HEK293 (cell line): Measurements from ENCODE around the gene PARD3B.

ENCODE experiments used
- GLI4 ChIP-seq: fragments of 450-650 bp; formaldehyde crosslinking; IDR thresholded peaks from 2 replicates; pipeline ENCODE4 v1.5.1; 2016; ENCODE audit warnings: missing biosample characterization, missing genetic modification characterization
- HOXC10 ChIP-seq: sonication (generic); formaldehyde crosslinking; IDR thresholded peaks from 2 replicates; pipeline ENCODE4 v1.8.1; 2023; ENCODE audit warnings: mild to moderate bottlenecking, missing genetic modification reagents
- KLF10 ChIP-seq: fragments of 450-650 bp; IDR thresholded peaks from 2 replicates; pipeline ENCODE4 v1.5.1; 2018; ENCODE audit warnings: missing biosample characterization, mild to moderate bottlenecking, missing genetic modification characterization
- KLF7 ChIP-seq: fragments of 450-650 bp; formaldehyde crosslinking; IDR thresholded peaks from 2 replicates; pipeline ENCODE4 v1.5.1; 2016; ENCODE audit warnings: missing biosample characterization, missing genetic modification characterization, borderline replicate concordance
- MYNN ChIP-seq: fragments of 450-650 bp; formaldehyde crosslinking; IDR thresholded peaks from 2 replicates; pipeline ENCODE4 v1.5.1; 2016; ENCODE audit warnings: missing biosample characterization, missing genetic modification characterization, borderline replicate concordance
- SETDB1 ChIP-seq: IDR thresholded peaks from one replicate; pipeline ENCODE4 v1.6.1; 2017; ENCODE audit warnings: mild to moderate bottlenecking, low read length, moderate library complexity, mixed read lengths; ENCODE audit not compliant: insufficient read length
- TCF7L2 ChIP-seq: IDR thresholded peaks from 2 replicates; pipeline ENCODE4 v1.6.1; 2011; ENCODE audit warnings: low read depth, mild to moderate bottlenecking, inconsistent platforms, low read length, moderate library complexity, borderline replicate concordance
- YY1 ChIP-seq: fragments of 450-650 bp; formaldehyde crosslinking; IDR thresholded peaks from 2 replicates; pipeline ENCODE4 v1.5.1; 2018; ENCODE audit warnings: missing biosample characterization, missing genetic modification characterization
- ZBTB8A ChIP-seq: fragments of 450-650 bp; formaldehyde crosslinking; IDR thresholded peaks from 2 replicates; pipeline ENCODE4 v1.5.1; 2016; ENCODE audit warnings: missing biosample characterization, missing genetic modification characterization
- ZFP37 ChIP-seq: fragments of 450-650 bp; formaldehyde crosslinking; IDR thresholded peaks from 2 replicates; pipeline ENCODE4 v1.5.1; 2016; ENCODE audit warnings: missing biosample characterization, missing genetic modification characterization
- ZIC2 ChIP-seq: fragments of 450-650 bp; formaldehyde crosslinking; IDR thresholded peaks from 2 replicates; pipeline ENCODE4 v1.5.1; 2016; ENCODE audit warnings: missing biosample characterization, missing genetic modification characterization
- ZNF132 ChIP-seq: fragments of 450-650 bp; formaldehyde crosslinking; IDR thresholded peaks from 2 replicates; pipeline ENCODE4 v1.5.1; 2017; ENCODE audit warnings: missing biosample characterization, missing genetic modification characterization, borderline replicate concordance
- ZNF140 ChIP-seq: fragments of 450-650 bp; formaldehyde crosslinking; IDR thresholded peaks from 2 replicates; pipeline ENCODE4 v1.5.1; 2016; ENCODE audit warnings: missing biosample characterization, missing genetic modification characterization
- ZNF292 ChIP-seq: fragments of 450-650 bp; formaldehyde crosslinking; IDR thresholded peaks from 2 replicates; pipeline ENCODE4 v1.5.1; 2016; ENCODE audit warnings: low read depth, missing biosample characterization, missing genetic modification characterization, borderline replicate concordance
- ZNF391 ChIP-seq: fragments of 450-650 bp; formaldehyde crosslinking; IDR thresholded peaks from 2 replicates; pipeline ENCODE4 v1.5.1; 2016; ENCODE audit warnings: low read depth, missing biosample characterization, missing genetic modification characterization, borderline replicate concordance
- ZNF530 ChIP-seq: fragments of 450-650 bp; formaldehyde crosslinking; IDR thresholded peaks from 2 replicates; pipeline ENCODE4 v1.5.1; 2016; ENCODE audit warnings: low read depth, missing biosample characterization, missing genetic modification characterization
- ZNF558 ChIP-seq: fragments of 450-650 bp; formaldehyde crosslinking; IDR thresholded peaks from 2 replicates; pipeline ENCODE4 v1.5.1; 2016; ENCODE audit warnings: missing biosample characterization, missing genetic modification characterization
- ZNF560 ChIP-seq: fragments of 450-650 bp; formaldehyde crosslinking; IDR thresholded peaks from 2 replicates; pipeline ENCODE4 v1.5.1; 2017; ENCODE audit warnings: missing biosample characterization, missing genetic modification characterization, borderline replicate concordance
- ZNF610 ChIP-seq: fragments of 450-650 bp; formaldehyde crosslinking; IDR thresholded peaks from 2 replicates; pipeline ENCODE4 v1.5.1; 2016; ENCODE audit warnings: missing biosample characterization, missing genetic modification characterization, borderline replicate concordance
- ZNF624 ChIP-seq: fragments of 450-650 bp; formaldehyde crosslinking; IDR thresholded peaks from 2 replicates; pipeline ENCODE4 v1.5.1; 2017; ENCODE audit warnings: missing biosample characterization, missing genetic modification characterization
- TF ChIP-seq, protein P1 (sequence below): fragments of 450-650 bp; formaldehyde crosslinking; IDR thresholded peaks from 2 replicates; pipeline ENCODE4 v1.5.0; 2017; ENCODE audit warnings: missing biosample characterization, missing genetic modification characterization, borderline replicate concordance
- TF ChIP-seq, protein P2 (sequence below): fragments of 450-650 bp; formaldehyde crosslinking; IDR thresholded peaks from 2 replicates; pipeline ENCODE4 v1.5.1; 2016; ENCODE audit warnings: missing biosample characterization, missing genetic modification characterization, borderline replicate concordance
- TF ChIP-seq, protein P3 (sequence below): fragments of 450-650 bp; formaldehyde crosslinking; IDR thresholded peaks from 2 replicates; pipeline ENCODE4 v1.5.1; 2017; ENCODE audit warnings: missing biosample characterization, missing genetic modification characterization
- TF ChIP-seq, protein P4 (sequence below): fragments of 450-650 bp; formaldehyde crosslinking; IDR thresholded peaks from 2 replicates; pipeline ENCODE4 v1.5.1; 2016; ENCODE audit warnings: missing biosample characterization, missing genetic modification characterization
- TF ChIP-seq, protein P5 (sequence below): fragments of 450-650 bp; formaldehyde crosslinking; IDR thresholded peaks from 2 replicates; pipeline ENCODE4 v1.5.1; 2017; ENCODE audit warnings: missing biosample characterization, missing genetic modification characterization
- TF ChIP-seq, protein P6 (sequence below): fragments of 450-650 bp; formaldehyde crosslinking; IDR thresholded peaks from 2 replicates; pipeline ENCODE4 v1.5.1; 2016; ENCODE audit warnings: missing biosample characterization, missing genetic modification characterization, low read depth

PARD3B gene

DNA sequence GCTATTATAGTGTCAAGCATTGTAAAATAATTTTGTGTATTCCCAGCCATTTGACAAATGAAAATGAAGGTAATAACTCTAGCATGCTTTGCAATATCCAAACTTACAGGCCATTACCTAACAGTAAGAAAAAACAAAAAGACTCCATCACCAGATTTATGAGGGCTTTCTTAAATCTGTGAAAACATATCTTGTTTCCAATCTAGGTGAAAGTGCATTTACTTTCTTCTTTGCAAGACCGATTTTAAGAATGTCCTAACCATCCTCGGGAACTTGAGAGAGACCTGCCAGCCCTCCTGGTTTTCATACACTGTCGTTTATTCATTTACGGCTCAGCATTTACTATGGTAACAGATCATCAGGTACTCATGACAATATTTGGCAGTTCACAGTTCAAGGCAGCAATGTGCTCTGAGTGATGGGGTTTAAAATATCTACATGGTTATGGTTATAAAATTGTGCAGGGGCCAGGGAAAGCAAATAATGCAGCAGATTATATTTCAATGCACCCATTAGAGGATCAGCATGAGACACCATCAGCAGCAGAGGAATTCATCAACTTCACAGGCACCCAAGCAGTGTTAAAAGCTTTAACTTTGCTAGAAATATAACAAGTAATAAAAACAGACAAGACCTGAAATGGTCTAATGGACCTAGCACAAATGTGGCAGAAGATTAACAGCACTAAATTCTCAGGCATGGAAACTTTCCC is 34.4 kb upstream of the PARD3B start (continued):
- TF ChIP-seq, protein P1, sequence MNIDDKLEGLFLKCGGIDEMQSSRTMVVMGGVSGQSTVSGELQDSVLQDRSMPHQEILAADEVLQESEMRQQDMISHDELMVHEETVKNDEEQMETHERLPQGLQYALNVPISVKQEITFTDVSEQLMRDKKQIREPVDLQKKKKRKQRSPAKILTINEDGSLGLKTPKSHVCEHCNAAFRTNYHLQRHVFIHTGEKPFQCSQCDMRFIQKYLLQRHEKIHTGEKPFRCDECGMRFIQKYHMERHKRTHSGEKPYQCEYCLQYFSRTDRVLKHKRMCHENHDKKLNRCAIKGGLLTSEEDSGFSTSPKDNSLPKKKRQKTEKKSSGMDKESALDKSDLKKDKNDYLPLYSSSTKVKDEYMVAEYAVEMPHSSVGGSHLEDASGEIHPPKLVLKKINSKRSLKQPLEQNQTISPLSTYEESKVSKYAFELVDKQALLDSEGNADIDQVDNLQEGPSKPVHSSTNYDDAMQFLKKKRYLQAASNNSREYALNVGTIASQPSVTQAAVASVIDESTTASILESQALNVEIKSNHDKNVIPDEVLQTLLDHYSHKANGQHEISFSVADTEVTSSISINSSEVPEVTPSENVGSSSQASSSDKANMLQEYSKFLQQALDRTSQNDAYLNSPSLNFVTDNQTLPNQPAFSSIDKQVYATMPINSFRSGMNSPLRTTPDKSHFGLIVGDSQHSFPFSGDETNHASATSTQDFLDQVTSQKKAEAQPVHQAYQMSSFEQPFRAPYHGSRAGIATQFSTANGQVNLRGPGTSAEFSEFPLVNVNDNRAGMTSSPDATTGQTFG (tag by site-specific recombination) = no peak
- TF ChIP-seq, protein P2, sequence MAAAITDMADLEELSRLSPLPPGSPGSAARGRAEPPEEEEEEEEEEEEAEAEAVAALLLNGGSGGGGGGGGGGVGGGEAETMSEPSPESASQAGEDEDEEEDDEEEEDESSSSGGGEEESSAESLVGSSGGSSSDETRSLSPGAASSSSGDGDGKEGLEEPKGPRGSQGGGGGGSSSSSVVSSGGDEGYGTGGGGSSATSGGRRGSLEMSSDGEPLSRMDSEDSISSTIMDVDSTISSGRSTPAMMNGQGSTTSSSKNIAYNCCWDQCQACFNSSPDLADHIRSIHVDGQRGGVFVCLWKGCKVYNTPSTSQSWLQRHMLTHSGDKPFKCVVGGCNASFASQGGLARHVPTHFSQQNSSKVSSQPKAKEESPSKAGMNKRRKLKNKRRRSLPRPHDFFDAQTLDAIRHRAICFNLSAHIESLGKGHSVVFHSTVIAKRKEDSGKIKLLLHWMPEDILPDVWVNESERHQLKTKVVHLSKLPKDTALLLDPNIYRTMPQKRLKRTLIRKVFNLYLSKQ (tag by site-specific recombination) = no peak
- TF ChIP-seq ZFP37 (tag by site-specific recombination) (no peak), ZNF560 (tag by site-specific recombination) (no peak), KLF7 (no peak), YY1 (tag by site-specific recombination) (no peak), ZNF624 (tag by site-specific recombination) (no peak), ZNF610 (tag by site-specific recombination) (no peak; the same call in 1 of the 2 replicates), KLF10 (tag by site-specific recombination) (no peak), ZNF140 (no peak), MYNN (no peak), SETDB1 (no peak), HOXC10 (CRISPR knock-in tag) (no peak), ZNF391 (tag by site-specific recombination) (no peak; the same call in 1 of the 2 replicates), TCF7L2 (peak; percentile 91), GLI4 (no peak), ZBTB8A (tag by site-specific recombination) (peak; percentile 54; the same call in 1 of the 2 replicates), ZNF530 (no peak), ZNF132 (tag by site-specific recombination) (no peak), ZIC2 (tag by site-specific recombination) (peak; percentile 87), ZNF558 (no peak), ZNF292 (no peak)
- TF ChIP-seq, protein P3, sequence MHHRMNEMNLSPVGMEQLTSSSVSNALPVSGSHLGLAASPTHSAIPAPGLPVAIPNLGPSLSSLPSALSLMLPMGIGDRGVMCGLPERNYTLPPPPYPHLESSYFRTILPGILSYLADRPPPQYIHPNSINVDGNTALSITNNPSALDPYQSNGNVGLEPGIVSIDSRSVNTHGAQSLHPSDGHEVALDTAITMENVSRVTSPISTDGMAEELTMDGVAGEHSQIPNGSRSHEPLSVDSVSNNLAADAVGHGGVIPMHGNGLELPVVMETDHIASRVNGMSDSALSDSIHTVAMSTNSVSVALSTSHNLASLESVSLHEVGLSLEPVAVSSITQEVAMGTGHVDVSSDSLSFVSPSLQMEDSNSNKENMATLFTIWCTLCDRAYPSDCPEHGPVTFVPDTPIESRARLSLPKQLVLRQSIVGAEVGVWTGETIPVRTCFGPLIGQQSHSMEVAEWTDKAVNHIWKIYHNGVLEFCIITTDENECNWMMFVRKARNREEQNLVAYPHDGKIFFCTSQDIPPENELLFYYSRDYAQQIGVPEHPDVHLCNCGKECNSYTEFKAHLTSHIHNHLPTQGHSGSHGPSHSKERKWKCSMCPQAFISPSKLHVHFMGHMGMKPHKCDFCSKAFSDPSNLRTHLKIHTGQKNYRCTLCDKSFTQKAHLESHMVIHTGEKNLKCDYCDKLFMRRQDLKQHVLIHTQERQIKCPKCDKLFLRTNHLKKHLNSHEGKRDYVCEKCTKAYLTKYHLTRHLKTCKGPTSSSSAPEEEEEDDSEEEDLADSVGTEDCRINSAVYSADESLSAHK (tag by site-specific recombination) = peak; percentile 85
- TF ChIP-seq, protein P4, sequence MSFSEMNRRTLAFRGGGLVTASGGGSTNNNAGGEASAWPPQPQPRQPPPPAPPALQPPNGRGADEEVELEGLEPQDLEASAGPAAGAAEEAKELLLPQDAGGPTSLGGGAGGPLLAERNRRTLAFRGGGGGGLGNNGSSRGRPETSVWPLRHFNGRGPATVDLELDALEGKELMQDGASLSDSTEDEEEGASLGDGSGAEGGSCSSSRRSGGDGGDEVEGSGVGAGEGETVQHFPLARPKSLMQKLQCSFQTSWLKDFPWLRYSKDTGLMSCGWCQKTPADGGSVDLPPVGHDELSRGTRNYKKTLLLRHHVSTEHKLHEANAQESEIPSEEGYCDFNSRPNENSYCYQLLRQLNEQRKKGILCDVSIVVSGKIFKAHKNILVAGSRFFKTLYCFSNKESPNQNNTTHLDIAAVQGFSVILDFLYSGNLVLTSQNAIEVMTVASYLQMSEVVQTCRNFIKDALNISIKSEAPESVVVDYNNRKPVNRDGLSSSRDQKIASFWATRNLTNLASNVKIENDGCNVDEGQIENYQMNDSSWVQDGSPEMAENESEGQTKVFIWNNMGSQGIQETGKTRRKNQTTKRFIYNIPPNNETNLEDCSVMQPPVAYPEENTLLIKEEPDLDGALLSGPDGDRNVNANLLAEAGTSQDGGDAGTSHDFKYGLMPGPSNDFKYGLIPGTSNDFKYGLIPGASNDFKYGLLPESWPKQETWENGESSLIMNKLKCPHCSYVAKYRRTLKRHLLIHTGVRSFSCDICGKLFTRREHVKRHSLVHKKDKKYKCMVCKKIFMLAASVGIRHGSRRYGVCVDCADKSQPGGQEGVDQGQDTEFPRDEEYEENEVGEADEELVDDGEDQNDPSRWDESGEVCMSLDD (tag by site-specific recombination) = no peak
- TF ChIP-seq, protein P5, sequence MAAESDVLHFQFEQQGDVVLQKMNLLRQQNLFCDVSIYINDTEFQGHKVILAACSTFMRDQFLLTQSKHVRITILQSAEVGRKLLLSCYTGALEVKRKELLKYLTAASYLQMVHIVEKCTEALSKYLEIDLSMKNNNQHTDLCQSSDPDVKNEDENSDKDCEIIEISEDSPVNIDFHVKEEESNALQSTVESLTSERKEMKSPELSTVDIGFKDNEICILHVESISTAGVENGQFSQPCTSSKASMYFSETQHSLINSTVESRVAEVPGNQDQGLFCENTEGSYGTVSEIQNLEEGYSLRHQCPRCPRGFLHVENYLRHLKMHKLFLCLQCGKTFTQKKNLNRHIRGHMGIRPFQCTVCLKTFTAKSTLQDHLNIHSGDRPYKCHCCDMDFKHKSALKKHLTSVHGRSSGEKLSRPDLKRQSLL (tag by site-specific recombination) = no peak
- TF ChIP-seq, protein P6, sequence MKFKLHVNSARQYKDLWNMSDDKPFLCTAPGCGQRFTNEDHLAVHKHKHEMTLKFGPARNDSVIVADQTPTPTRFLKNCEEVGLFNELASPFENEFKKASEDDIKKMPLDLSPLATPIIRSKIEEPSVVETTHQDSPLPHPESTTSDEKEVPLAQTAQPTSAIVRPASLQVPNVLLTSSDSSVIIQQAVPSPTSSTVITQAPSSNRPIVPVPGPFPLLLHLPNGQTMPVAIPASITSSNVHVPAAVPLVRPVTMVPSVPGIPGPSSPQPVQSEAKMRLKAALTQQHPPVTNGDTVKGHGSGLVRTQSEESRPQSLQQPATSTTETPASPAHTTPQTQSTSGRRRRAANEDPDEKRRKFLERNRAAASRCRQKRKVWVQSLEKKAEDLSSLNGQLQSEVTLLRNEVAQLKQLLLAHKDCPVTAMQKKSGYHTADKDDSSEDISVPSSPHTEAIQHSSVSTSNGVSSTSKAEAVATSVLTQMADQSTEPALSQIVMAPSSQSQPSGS (tag by site-specific recombination) = peak; percentile 19; the same call in 1 of the 2 replicates
